ENCODE results near the gene EML4. TPM values are rescaled to one million over a fixed set of nuclear protein-coding genes. Genes with fewer than 3 reads are reported as not detected.
A peak's percentile ranks its signal among the peaks of the same experiment; 100 is the strongest.

The EML4 gene
- total and polyA plus RNA-seq, 8 donors, result 12.5 to 44.0 (median 33.2) TPM

- H3K36me3 ChIP-seq, result no peaks in the 10 kb centered on the region
- 91 to 94% methylated on average over 2 of the region's 2 CpGs for WGBS, 2 donors
Observed at GRCh38 chr2:42321452-42322064, 152.4 kb downstream of the EML4 start.

GRCh38 chr2:42324244-42324643 is 155.1 kb downstream of the EML4 start:
- intact Hi-C loops (cut with DNase I), result loop anchor here in 2 of 3 donors (10.0 kb wide), 1 partner anchor 229 kb away; no protein-coding TSS in a partner anchor
- Histone ChIP-seq H3K27me3 (no peaks in the 10 kb centered on the region), H3K36me3 (no peaks in the 10 kb centered on the region), H3K27ac (no peak overlapping the region), H3K4me3 (no peak overlapping the region), H3K9me3 (no peaks in the 10 kb centered on the region), H3K4me1 (peaks cover 0 to 11% (median 6%) of the 10 kb centered on the region in 3 donors)
- DNase-seq (no peak), ATAC-seq (no peak), FAIRE-seq (no peak)
- 98 to 100% methylated on average over 4 of the region's 4 CpGs for WGBS, 2 donors
- TF ChIP-seq CTCF (IDR thresholded peaks at IDR 0.05), result no peak

More at GRCh38 chr2:42321452-42322064, 152.4 kb downstream of the EML4 start:
- no peaks in the 10 kb centered on the region for H3K9me3 ChIP-seq
- no peaks in the 10 kb centered on the region for H3K4me1 ChIP-seq
- no peak for TF ChIP-seq CTCF (IDR thresholded peaks at IDR 0.05)
- H3K27me3 ChIP-seq, result no peaks in the 10 kb centered on the region
- DNase-seq (no peak), ATAC-seq (no peak), FAIRE-seq (no peak)
- intact Hi-C loops (cut with DNase I), result loop anchor here in 2 of 3 donors (10.0 kb wide), 1 partner anchor 227 kb away; no protein-coding TSS in a partner anchor
- no peak overlapping the region for H3K27ac ChIP-seq
- no peak overlapping the region for H3K4me3 ChIP-seq

- peaks cover 0 to 11% (median 6%) of the 10 kb centered on the region in 3 donors for H3K4me1 ChIP-seq
- H3K4me3 ChIP-seq, result no peak overlapping the region
- DNase-seq (no peak), ATAC-seq (no peak), FAIRE-seq (no peak)
- H3K9me3 ChIP-seq, result no peaks in the 10 kb centered on the region
- intact Hi-C loops (cut with DNase I), result loop anchor here in 2 of 3 donors (10.0 kb wide), 1 partner anchor 230 kb away; no protein-coding TSS in a partner anchor
- no peaks in the 10 kb centered on the region for H3K27me3 ChIP-seq
- no peak overlapping the region for H3K27ac ChIP-seq
- TF ChIP-seq CTCF (IDR thresholded peaks at IDR 0.05), result no peak
- no peaks in the 10 kb centered on the region for H3K36me3 ChIP-seq
- WGBS, 2 donors, result 89 to 91% methylated on average over 2 of the region's 2 CpGs
Observed at GRCh38 chr2:42324949-42325348, 155.8 kb downstream of the EML4 start.

- TF ChIP-seq CTCF (IDR thresholded peaks at IDR 0.05), result no peak
- intact Hi-C loops (cut with DNase I), result loop anchor here in 2 of 3 donors (10.0 kb wide), 1 partner anchor 231 kb away; no protein-coding TSS in a partner anchor
- Histone ChIP-seq H3K4me3 (no peak overlapping the region), H3K36me3 (no peaks in the 10 kb centered on the region), H3K9me3 (no peaks in the 10 kb centered on the region), H3K27ac (no peak overlapping the region), H3K4me1 (peaks cover 0 to 11% (median 6%) of the 10 kb centered on the region in 3 donors), H3K27me3 (no peaks in the 10 kb centered on the region)
- ATAC-seq (no peak), FAIRE-seq (no peak), DNase-seq (no peak)
- 86 to 91% methylated on average over 1 of the region's 1 CpG for WGBS, 2 donors
Observed at GRCh38 chr2:42325609-42326008, 156.5 kb downstream of the EML4 start.

GRCh38 chr2:42327125-42327524 is 158.0 kb downstream of the EML4 start:
- DNase-seq (no peak), ATAC-seq (peak; percentile 85 to 93 (median 91)), FAIRE-seq (no peak)
- no peak overlapping the region for H3K4me3 ChIP-seq
- H3K27me3 ChIP-seq, result no peaks in the 10 kb centered on the region
- peaks cover 0 to 11% (median 6%) of the 10 kb centered on the region in 3 donors for H3K4me1 ChIP-seq
- H3K27ac ChIP-seq, result peak overlapping the region in 1 of 4 donors; percentile 51
- intact Hi-C loops (cut with DNase I), result loop anchor here in 2 of 3 donors (10.0 kb wide), 1 partner anchor 232 kb away; no protein-coding TSS in a partner anchor
- no peak for TF ChIP-seq CTCF (IDR thresholded peaks at IDR 0.05)
- WGBS, 2 donors, result 40 to 44% methylated on average over 4 of the region's 4 CpGs
- peaks cover 0 to 4% (median 1%) of the 10 kb centered on the region in 3 donors for H3K36me3 ChIP-seq
- H3K9me3 ChIP-seq, result no peaks in the 10 kb centered on the region
